Fibroblast of skin of left biceps (primary cell): Measurements from ENCODE around the gene SF3B3.
"Not testable (repeated sequence)": the region's sequence is repeated elsewhere in the genome, so short reads cannot be mapped to it uniquely, and the experiment has no call there.

Source experiments
- DNase-seq, 2 experiments: peaks; one replicate each; pipeline ENCODE4 v3.0.0-alpha.2; 2013; ENCODE audit warnings: low read depth in 2 of 2

The SF3B3 gene

DNA sequence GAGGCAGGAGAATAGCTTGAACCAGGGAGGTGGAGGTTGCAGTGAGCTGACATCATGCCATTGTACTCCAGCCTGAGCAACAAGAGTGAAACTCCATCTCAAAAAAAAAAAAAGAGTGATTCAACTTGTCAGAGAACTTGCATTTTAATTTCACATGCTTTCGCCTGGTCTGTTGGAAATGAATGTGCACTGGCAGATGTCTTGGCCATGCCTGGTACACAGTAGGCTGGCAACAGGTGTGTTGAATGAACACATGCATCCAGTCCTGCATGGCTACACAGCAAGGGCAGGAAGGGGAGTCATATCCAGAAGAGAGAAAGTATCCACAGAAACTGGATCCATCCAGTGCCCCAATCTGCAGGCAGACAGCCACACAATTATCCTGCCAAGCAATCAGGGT is 11.8 kb upstream of the SF3B3 start:
- DNase-seq, result no peak

DNA sequence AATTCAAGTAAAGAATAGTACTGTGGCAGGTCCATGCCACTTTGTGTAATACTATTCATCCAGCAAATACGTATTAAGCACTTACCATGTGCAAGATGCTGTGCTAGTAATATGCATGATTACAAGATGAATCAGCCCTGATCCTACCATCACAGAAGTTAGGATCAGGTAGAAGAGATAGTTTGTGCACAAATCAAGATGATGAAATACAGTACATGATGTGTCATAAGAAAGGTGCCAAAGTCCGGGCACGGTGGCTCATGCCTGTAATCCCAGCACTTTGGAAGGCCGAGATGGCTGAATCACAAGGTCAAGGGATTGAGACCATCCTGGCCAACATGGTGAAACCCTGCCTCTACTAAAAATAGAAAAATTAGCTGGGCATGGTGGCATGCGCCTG is 11.2 kb upstream of the SF3B3 start:
- no peak for DNase-seq

- peak; percentile 36 to 40 for DNase-seq
Measured at GRCh38 chr16:70520612-70521297, 2.9 kb upstream of the SF3B3 start.

GRCh38 chr16:70522216-70523075 is 1.2 kb upstream of the SF3B3 start:
- no peak for DNase-seq

GRCh38 chr16:70523076-70523742 is 407 bp upstream of the SF3B3 start, which contains the start of gene COG4:
Gene COG4, minus strand, starts transcription at chr16:70523554. Its CDS starts 11 bp downstream, at chr16:70523543.
- peak; percentile 58 to 64 for DNase-seq

- not testable (repeated sequence) for DNase-seq
Measured at GRCh38 chr16:70524399-70524825, 796 bp downstream of the SF3B3 start.

DNA sequence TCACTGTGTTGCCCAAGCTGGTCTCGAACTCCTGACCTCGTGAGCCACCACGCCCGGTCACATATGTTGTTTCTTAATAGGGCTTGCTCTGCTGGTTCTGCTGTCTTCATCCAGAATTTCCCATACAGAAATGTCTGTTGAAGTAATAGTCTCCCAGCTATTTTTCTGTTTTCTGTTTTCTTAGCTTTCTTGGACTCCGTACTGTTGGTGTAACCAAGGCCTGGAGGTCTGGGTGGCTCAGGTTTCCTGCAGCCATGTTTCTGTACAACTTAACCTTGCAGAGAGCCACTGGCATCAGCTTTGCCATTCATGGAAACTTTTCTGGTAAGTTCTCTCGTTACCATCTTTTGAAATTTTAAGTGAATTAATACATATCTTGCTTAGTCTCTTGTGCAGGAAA is 2.8 kb downstream of the SF3B3 start:
- no peak for DNase-seq

DNA sequence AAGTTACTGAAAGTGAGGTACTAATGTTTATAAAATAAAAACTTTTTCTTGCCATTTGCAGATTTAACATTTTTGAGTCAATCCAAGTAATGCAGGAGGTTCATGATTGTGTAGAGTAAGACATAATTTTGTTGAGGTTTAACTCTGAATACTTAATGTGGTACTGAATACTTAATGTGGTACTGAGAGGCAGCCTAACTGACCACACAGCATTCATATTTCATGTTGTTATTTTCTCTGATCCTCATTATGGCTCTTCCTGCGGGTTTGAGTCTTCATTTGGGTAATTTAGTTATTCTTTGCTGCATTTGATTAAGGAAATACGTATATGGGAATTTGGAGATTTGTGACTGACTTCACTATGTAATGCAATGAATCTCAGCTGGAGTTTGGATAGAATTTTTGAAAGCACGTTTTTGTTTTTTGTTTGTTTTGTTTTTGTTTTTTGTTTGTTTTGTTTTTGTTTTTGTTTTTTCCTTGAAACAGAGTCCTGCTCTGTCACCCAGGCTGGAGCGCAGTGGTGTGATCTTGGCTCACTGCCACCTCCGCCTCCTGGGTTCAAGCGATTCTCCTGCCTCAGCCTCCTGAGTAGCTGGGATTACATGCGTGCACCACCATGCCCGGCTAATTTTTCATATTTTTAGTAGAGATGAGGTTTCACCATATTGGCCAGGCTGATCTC is 3.8 kb downstream of the SF3B3 start:
- DNase-seq, result no peak

- peak in 1 of 2 experiments; percentile 37 for DNase-seq
Measured at GRCh38 chr16:70529051-70529777, 5.6 kb downstream of the SF3B3 start.

GRCh38 chr16:70529954-70530353 is 6.3 kb downstream of the SF3B3 start:
- DNase-seq, result not testable (repeated sequence)

DNA sequence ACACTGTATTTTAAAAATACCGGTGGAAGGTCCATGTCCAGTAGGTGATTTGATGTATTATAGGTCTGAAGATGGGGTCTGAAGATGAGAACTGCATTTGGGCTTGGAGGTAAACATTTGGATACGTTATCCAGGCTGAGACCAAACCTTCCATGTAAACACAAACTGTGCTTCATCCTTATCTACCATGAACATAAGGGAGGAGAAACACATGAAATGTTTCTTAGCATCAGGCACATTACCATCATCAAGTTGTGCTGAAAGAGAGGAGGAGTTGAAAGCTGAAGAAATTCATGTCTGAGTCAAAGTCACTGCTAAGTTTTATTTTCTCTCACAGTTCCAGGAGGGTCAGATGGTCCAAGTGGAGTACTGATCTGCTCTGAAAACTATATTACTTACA is 11.4 kb downstream of the SF3B3 start:
- DNase-seq, result no peak

DNA sequence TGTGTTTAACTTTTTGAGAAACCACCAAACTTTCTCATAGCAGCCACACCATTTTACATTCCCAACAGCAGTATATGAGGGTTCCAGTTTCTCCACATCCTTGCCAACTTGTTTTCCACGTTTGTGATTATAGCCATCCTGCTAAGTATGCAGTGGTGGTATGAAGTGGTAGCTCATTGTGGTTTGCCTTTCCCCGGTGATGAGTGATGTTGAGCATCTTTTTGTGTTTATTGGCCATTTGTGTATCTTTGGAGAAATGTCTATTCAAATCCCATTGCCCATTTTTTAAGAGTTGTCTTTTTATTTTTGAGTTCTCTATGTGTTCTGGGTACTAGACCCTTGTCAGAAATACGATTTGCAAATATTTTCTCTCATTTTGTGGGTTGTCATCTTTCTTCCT is 17.4 kb downstream of the SF3B3 start:
- no peak for DNase-seq

DNA sequence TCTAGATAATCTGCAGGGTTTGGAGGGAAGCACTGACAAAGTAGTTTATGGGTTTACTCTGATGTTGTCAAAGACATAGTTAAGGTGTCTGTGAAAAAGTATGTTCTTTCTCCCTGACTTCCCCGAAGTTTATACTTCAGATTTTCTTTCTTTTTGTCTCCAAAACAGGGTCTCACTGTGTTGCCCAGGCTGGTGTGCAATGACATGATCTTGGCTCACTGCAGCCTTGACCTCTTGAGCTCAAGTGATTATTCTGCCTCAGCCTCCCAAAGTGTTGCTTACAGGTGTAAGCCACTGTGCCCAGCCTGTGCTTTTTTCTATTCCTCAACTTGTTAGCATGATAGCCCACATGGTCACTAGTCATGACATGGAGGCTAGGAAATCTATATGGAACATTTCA is 20.9 kb downstream of the SF3B3 start:
- DNase-seq, result no peak

DNA sequence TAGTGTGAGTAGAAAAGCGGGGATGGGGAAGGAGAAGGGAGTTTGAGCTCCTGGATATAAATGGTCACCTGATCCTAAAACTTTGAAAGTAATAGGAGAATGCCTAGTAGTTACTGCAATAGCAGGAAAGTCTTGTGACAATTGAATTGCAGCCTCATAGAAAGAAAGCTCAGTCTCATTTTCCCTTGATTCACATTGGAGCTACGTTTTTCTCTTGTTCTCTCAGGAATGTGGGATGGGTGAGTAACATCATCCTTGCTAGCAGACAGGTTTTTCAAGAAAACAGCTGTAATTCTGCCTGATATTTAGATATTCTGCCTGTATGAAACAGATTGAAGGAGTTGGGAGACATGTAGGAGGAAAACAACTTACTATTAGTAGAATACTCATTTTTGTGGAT is 25.3 kb downstream of the SF3B3 start:
- DNase-seq, result no peak

GRCh38 chr16:70550082-70550481 is 26.5 kb downstream of the SF3B3 start:
- no peak for DNase-seq

DNA sequence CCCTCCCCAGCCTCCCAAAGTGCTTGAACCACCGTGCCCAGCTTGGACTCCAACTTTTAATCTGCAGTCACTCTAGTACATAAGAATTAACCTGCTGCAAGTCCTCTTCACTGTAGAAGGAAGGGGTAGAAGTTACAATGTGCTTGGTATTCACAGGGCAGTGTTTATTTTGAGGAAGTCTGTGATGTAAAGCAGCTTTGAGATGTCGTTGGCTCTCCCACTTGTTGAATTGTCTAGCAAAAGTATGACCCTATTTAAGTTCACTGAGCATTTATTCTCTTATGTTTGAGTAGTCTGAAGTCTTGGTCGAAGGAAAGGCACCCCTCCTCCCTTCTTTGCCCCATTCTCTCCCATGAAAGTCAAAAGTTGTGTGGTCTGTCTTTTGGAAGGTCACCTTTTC is 28.2 kb downstream of the SF3B3 start:
- DNase-seq, result no peak

GRCh38 chr16:70552675-70553074 is 29.1 kb downstream of the SF3B3 start:
- DNase-seq, result no peak

- peak; percentile 61 to 64 for DNase-seq
Measured at GRCh38 chr16:70553645-70554044, 30.0 kb downstream of the SF3B3 start.

GRCh38 chr16:70556063-70556462 is 32.4 kb downstream of the SF3B3 start:
- DNase-seq, result no peak

GRCh38 chr16:70561623-70562022 is 38.0 kb downstream of the SF3B3 start:
- DNase-seq, result no peak

DNA sequence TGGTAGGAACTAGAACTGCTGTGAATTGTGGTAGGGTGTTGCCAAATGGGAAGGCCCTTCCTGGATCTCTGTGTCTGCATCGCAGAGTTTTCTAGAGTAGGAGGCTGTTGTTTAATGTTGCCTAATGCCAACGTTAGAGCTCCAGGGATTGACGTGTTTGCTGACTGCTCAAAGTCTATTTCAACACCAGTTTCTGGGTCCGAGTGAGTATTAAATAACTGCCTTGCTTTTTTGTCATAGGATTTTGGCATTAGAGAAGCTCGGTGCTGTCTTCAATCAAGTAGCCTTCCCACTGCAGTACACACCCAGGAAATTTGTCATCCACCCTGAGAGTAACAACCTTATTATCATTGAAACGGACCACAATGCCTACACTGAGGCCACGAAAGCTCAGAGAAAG is 40.0 kb downstream of the SF3B3 start:
- DNase-seq, result no peak
